AG04449 (cell line): ENCODE results near the gene PIK3C2G.

ENCODE experiments used
- CTCF ChIA-PET: fragments of 350-600 bp; formaldehyde crosslinking; extraction: SDS; loops from one replicate; lab custom pipeline; 2021; ENCODE audit warnings: antibody characterized with exemption; lab: Yijun Ruan, JAX
- POLR2A ChIA-PET: fragments of 400-600, 350-600 bp; formaldehyde crosslinking; extraction: SDS; loops from one replicate; lab custom pipeline; 2020; ENCODE audit warnings: antibody characterized with exemption, inconsistent platforms; lab: Yijun Ruan, JAX
- DNase-seq: peaks from one replicate; pipeline ENCODE4 v3.0.0-alpha.2; 2010; ENCODE audit warnings: low read depth, low spot score
- H3K4me3 ChIP-seq: 2 replicates; pipeline ENCODE4 v1.5.1; 2011; ENCODE audit warnings: low read depth, mild to moderate bottlenecking, control low read depth, low read length
- CTCF ChIP-seq: IDR thresholded peaks from one replicate; pipeline ENCODE4 v1.5.1; 2011; ENCODE audit warnings: mild to moderate bottlenecking, moderate library complexity, low read length, control low read depth, inconsistent platforms; ENCODE audit not compliant: insufficient read depth; ENCODE audit errors: missing control alignments

The PIK3C2G gene

GRCh38 chr12:18580706-18581105, 319.4 kb downstream of the PIK3C2G start:
- TF ChIP-seq CTCF: no peak
- POLR2A ChIA-PET: no interaction called here
- DNase-seq: no peak
- no peak overlapping the region for H3K4me3 ChIP-seq
- CTCF ChIA-PET: no interaction called here

GRCh38 chr12:18581232-18581962, 320.1 kb downstream of the PIK3C2G start:
- TF ChIP-seq CTCF: no peak
- ChIA-PET CTCF (interaction anchor here (0.8 kb wide), 1 partner anchor 10 kb away, joined by 3 read pairs; no protein-coding TSS in a partner anchor), POLR2A (no interaction called here)
- peak; percentile 17 for DNase-seq
- no peak overlapping the region for H3K4me3 ChIP-seq

GRCh38 chr12:18583655-18584054, 322.3 kb downstream of the PIK3C2G start:
- no peak for DNase-seq
- TF ChIP-seq CTCF: no peak
- ChIA-PET POLR2A (no interaction called here), CTCF (no interaction called here)
- no peak overlapping the region for H3K4me3 ChIP-seq

GRCh38 chr12:18586581-18586980, 325.3 kb downstream of the PIK3C2G start:
- CTCF ChIA-PET: no interaction called here

GRCh38 chr12:18589316-18589715, 328.0 kb downstream of the PIK3C2G start:
- POLR2A ChIA-PET: no interaction called here
- no peak for DNase-seq
- TF ChIP-seq CTCF: no peak
- H3K4me3 ChIP-seq: no peak overlapping the region
- CTCF ChIA-PET: interaction anchor here (0.9 to 1.3 kb wide), 3 partner anchors 10 to 594 kb away, joined by 3 to 4 read pairs (median 4); no protein-coding TSS in a partner anchor

More at GRCh38 chr12:18586581-18586980, 325.3 kb downstream of the PIK3C2G start:
- no peak for DNase-seq
- POLR2A ChIA-PET: no interaction called here
- H3K4me3 ChIP-seq: no peak overlapping the region
- TF ChIP-seq CTCF: no peak

- no peak for DNase-seq
- TF ChIP-seq CTCF: no peak
- ChIA-PET POLR2A (no interaction called here), CTCF (interaction anchor here (1.2 kb wide), 1 partner anchor 10 kb away, joined by 3 read pairs; no protein-coding TSS in a partner anchor)
- H3K4me3 ChIP-seq: no peak overlapping the region
Measured at GRCh38 chr12:18591473-18591872, 330.2 kb downstream of the PIK3C2G start.
